ENCODE data around the gene C11orf98.
A peak's percentile ranks its signal among the peaks of the same experiment; 100 is the strongest.
"Not testable (repeated sequence)": the region's sequence is repeated elsewhere in the genome, so short reads cannot be mapped to it uniquely, and the experiment has no call there.

C11orf98 gene

DNA sequence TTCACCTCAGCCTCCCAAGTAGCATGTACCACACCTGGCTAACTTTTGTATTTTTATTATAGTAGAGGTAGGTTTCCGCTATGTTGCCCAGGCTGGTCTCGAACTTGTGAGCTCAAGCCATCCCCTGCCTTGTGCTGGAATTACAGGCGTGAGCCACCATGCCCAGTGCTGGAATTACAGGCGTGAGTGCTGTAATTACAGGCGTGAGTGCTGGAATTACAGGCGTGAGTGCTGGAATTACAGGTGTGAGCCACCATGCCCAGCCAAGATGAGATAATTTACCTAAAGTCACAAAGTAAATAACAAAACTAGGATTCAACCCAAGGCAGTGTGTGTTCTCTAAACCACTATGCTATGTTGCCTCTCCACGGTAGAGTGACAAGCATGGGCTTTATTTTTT is 17.5 kb upstream of the C11orf98 start:
- DNase-seq (ENCODE audit: low spot score) = no peak

DNA sequence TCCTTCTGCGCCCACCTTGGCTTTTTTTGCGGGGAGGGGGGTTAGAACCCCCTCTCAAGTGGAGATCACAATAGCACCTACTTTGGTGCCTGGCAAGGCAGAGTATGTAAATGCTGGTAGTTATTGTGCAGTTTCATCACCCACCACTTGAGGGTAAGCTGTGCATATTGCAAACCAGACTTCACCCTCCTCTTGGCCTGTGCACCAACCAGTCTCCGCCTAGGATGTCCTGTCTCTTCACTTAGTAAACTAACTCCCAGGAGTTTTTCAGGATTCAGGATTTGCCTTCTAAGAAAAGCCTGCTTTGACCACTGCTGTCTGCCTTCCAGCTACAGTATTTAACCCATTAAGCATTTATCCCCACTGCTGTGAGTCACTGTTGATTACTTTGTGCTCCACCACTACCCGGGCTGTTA is 15.8 kb upstream of the C11orf98 start:
- no peak for DNase-seq (ENCODE audit: low spot score)

DNA sequence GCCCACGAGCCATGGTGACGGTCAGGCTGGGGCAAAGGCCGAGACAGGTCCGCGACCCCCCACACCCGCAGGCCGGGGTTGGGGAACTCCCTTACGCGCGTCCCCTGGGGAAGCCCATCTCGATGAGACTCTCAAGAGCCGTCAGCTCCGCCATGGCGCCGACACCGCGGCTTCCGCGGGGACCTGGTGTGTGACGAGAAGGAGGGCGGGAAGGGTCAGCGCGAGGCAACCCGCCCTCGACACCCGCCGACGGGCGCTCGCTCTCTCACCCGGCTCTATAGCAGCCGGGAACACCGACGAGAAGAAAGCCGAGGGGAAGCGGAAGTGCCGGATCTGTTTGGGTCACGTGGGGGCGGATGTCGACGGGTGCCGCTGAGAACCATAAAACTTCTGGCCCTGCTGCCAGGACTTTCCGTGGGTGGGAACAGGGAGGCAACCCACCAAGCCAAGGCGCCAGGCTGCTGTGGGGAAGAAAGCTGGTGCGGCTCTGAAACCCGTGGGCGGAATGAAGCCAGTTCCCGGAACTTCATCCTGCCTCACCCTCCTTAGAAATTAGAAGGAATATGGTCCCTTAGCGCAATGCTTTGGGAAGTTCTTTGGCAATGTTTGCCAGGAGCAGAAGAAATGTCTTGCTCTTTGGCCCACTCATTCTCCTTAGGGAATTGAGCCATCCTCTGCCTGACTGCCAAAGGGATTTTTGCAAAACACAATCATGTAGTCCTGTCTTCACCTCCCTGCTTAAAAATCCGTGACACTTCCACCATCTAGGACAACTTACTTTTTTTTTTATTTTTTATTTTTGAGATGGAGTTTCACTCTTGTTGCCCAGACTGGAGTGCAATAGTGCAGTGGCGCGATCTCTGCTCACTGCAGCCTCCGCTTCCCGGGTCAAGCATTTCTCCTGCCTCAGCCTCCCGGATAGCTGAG is 14.0 kb upstream of the C11orf98 start, which contains the start of gene UBXN1:
TSS of gene UBXN1 (minus strand) at position 304 of the 927 bp plus-strand sequence. CDS start at position 154, 150 bp downstream.
- DNase-seq (ENCODE audit: low spot score) = peak; percentile 89

DNA sequence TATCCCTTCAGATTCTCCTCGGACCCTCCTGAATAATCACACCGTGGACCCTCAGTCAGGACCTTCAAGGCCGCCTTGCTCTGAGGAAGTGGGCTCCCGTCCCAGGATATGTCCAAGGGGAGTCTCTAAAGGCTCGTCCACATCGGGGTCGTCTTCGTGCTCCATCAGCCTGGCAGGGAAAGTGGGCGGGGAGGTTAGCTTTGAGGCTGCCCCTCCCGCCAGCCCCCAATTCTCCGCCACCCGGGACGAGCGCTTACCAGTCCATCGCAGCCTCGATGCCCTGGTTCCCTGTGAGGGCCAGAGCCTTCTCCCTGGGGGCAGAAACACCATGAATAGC is 13.4 kb upstream of the C11orf98 start:
- no peak for DNase-seq (ENCODE audit: low spot score)

DNA sequence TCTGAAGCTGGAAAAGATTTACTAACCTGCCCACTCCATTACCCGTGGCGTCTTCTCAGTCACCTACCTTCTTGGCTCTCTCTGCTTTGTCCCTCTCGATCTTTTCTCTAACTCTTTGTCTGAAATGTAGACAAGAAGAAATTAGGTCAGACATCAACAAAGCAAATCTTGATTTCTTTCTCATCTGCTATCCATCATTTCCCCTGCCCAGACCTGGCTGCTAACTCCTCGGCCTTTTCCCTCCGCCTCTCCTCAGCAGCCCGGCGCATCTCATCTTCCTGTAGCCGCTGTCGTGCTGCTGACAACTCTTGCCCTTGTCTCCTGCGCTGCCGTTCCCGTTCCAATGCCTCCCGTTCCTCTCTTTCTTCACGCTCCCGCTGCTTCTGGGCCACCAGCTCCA is 12.7 kb upstream of the C11orf98 start:
- DNase-seq (ENCODE audit: low spot score) = no peak

DNA sequence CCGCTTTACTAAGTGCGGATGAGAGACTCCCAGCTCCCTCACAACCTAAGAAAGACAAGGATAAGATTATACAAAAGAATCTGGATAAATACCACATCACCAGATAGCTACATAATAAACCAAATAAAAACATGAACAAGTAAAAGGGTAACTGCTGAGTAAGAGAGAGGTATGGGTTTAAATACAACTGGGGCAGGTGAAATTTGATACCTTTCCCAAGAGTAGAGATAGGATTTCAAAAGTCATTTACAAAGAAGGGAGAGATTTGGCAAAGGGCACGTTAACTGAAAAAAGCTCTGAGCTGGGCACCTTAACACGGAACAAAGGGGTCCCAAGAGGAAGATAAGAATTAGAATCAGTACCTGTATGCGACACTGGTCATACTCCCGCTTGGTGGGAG is 12.1 kb upstream of the C11orf98 start:
- DNase-seq (ENCODE audit: low spot score) = no peak

DNA sequence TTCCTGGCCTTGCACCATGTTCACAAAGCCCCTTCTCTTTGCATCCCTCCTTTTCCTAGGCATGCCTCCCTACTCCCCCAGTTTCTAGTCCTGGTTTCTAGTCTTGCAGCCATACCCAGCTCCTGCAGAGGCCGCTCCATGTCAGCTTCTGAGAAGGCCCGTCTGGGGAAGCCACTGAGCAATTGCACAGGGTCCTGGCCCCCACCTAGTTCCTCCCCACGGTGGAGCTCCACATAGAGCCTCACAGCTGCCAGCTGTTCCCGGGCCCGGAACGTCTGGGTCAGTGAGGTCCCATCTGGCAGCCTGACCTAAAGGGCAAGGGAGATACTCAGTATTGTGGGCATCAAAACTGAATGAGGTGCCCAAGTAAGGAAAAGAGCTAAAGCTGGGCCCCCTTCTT is 11.7 kb upstream of the C11orf98 start:
- no peak for DNase-seq (ENCODE audit: low spot score)

DNA sequence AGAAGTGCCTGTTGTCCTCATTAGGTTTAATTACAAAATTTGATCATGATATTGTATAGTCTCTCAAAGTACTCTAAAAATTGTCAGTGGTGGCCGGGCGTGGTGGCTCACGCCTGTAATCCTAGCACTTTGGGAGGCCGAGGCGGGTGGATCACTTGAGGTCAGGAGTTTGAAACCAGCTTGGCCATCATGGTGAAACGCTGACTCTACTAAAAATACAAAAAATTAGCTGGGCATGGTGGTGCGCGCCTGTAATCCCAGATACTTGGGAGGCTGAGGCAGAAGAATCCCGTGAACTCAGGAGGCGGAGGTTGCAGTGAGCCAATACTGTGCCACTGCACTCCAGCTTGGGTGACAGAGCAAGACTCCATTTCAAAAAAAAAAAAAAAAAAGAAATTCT is 10.4 kb upstream of the C11orf98 start:
- DNase-seq (ENCODE audit: low spot score) = not testable (repeated sequence)

DNA sequence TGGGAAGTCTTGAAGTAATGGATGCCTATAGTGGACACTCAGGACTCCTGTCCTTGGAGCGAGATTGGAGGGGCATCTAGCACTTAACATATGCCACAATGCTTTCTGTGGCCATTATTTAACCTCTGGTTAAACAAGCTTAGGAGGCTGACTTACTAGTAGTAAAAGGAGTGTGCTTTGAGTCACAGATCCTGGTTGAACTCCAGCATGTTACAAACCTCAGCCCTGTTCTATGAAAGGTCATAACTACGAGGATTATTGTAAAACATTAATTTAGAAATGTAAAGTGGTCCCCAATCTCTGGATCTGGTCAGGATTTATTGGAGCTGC is 8.2 kb upstream of the C11orf98 start:
- DNase-seq (ENCODE audit: low spot score) = no peak

DNA sequence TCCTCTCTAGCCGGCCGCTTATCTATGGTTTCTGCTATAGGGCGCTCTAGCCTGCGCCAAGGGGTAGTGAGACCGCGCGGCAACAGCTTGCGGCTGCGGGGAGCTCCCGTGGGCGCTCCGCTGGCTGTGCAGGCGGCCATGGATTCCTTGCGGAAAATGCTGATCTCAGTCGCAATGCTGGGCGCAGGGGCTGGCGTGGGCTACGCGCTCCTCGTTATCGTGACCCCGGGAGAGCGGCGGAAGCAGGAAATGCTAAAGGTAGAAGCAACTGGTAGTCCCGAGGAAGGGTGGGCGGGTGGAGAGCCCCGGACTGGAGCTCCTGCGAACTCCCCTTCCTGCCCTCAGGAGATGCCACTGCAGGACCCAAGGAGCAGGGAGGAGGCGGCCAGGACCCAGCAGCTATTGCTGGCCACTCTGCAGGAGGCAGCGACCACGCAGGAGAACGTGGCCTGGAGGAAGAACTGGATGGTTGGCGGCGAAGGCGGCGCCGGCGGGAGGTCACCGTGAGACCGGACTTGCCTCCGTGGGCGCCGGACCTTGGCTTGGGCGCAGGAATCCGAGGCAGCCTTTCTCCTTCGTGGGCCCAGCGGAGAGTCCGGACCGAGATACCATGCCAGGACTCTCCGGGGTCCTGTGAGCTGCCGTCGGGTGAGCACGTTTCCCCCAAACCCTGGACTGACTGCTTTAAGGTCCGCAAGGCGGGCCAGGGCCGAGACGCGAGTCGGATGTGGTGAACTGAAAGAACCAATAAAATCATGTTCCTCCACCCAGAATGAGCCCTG is 6.8 kb upstream of the C11orf98 start, which contains the start of the genes LBHD1 and UQCC3:
TSS of gene LBHD1 (minus strand) at position 660 of the 782 bp plus-strand sequence. CDS start 2,236 bp downstream, outside the sequence.
TSS of gene UQCC3 (plus strand) at position 66 of the 782 bp plus-strand sequence. CDS start at position 139, 73 bp downstream.
- DNase-seq (ENCODE audit: low spot score) = peak; percentile 89

DNA sequence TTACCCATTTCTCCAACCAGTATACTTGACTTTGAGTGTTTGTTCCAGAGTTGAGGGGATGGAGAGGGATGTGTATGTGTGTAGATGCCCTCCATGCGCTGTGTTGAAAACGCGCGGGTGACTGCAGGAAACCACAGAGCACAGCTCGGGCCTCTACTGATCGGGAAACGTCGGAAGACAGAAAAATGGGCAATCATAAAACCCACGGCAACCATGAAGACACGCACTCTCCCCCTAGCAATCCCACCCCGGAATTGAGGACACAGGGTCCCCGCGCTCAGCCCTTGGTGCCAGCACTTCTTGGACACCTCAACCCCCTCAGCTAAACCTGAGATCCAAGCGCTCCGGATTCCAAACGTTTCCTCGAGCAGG is 6.2 kb upstream of the C11orf98 start:
- no peak for DNase-seq (ENCODE audit: low spot score)

DNA sequence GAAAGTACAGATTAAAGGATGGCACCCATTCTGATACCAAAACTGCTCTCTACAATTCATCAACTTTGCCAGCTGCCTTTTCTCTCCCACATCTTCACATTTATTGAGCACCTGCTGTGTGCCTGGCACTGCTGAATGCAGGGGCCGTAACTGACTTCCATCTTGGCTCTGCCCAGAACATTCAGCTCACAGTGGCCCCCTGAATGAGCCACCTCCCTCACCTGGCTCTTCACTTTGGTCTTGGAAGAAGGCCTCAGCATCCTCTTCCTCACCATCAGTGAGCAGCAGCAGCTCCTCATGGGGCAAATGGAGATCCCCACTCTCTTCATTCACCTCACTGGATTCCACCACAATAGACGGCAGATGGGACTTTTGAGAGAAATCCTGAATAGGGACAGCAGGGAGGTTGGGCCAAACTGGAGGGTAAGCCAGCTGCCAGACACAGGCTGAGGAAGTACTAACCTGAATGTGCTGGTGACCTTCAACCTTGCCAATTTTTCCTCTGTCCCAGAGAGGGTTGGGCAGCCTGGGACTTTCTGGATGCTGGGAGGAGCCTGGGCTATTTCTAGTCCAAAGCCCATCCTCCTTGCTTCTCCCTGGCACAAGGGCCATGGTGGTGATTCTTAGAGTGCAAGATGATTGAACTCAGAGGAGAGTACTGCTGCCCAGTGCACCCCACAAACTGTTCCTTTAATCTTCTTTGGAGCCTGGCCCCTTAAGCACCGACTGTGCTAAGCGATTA is 4.6 kb upstream of the C11orf98 start:
- DNase-seq (ENCODE audit: low spot score) = no peak

DNA sequence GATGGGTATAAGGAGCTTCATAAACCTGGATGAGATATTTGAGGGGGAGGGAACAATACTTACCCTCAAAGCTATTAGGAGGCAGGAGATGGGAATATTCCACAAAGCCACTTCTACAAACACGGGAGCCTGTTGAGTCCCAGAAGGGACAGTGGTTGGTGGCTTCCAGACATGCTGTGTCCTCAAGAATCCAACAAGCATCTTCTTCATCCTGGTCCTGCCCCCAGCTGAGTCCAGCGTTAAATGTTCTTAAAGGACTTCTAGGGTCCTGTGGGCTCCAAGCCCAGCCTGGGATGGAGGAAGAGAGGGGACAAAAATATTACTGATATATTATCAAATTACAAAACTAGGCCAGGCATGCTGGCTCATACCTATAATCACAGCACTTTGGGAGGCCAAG is 2.5 kb upstream of the C11orf98 start:
- no peak for DNase-seq (ENCODE audit: low spot score)

DNA sequence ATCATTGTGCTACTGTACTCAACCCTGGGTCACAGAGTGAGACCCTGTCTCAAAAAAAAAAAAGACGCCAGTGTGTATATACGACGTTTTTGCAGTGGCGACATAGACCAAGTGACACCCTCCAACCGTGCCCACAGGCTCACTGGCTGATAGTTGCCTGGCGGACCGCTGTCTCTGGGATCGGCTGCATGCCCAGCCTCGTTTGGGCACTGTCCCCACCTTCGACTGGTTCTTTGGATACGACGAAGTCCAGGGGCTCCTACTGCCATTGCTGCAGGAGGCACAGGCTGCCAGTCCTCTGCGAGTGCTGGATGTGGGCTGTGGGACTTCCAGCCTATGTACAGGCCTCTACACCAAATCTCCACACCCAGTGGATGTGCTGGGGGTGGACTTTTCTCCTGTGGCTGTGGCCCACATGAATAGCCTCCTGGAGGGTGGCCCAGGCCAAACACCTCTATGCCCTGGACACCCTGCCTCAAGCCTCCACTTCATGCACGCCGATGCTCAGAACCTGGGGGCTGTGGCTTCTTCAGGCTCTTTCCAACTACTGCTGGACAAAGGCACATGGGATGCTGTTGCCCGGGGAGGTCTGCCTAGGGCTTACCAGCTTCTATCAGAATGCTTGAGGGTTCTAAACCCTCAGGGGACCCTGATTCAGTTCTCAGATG is 1.4 kb upstream of the C11orf98 start:
- no peak for DNase-seq (ENCODE audit: low spot score)

DNA sequence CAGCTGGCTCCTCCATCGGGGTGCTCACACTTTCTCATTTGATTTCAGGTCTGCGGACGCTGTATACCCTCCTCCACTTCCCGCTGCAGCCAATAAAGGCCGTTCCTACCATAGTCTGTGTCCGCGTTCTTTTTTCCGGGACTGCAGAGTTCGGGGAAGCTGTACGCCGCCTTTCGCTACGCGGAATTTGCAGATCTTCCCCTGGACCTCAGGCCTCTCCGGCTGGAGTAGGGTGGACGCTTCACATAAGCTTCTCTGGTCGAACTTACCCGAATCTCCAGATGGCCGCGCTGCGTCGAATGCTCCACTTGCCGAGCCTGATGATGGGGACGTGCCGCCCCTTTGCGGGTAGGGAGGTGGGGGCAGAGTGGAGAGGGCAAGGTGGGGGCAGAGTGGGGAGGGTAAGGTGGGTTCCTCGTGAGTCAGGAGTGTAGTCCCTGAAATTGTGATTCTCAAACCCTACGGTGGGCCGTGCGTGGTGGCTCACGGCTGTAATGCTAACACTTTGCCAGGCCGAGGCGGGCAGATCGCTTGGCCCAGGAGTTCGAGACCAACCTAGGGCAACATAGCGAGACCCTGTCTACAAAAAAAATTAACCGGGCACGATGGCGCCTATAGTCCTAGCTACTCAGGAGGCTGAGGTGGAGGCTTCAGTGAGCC is 719 bp upstream of the C11orf98 start:
- DNase-seq (ENCODE audit: low spot score) = peak; percentile 69

DNA sequence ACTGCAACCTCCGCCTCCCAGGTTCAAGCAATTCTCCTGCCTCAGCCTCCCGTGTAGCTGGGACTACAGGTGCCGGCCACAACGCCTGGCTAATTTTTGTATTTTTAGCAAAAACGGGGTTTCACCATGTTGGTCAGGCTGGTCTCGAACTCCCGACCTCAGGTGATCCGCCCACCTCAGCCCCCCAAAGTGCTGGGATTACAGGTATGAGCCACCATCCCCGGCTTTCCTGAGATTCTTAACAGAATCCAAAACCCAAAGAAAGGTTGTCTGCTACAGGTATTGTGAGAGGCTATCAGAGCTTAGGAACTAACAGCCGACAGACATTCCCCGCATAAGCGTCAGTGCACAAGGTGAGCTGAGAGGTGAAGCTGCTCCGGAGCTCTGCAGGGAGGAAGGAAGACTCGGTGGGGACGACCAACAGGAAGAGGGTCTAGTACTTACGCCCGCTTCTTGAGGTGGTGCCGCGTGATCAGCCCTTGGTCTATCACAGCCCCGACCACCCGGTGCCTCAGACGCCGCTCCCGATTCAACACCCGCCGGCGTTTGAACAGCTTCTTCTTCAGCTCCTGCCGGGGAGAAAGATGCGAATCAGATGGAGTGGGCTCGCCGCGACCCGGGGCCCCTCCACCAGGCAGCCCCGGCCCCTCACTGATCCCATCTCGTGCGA is 470 bp downstream of the C11orf98 start:
- DNase-seq (ENCODE audit: low spot score) = no peak

DNA sequence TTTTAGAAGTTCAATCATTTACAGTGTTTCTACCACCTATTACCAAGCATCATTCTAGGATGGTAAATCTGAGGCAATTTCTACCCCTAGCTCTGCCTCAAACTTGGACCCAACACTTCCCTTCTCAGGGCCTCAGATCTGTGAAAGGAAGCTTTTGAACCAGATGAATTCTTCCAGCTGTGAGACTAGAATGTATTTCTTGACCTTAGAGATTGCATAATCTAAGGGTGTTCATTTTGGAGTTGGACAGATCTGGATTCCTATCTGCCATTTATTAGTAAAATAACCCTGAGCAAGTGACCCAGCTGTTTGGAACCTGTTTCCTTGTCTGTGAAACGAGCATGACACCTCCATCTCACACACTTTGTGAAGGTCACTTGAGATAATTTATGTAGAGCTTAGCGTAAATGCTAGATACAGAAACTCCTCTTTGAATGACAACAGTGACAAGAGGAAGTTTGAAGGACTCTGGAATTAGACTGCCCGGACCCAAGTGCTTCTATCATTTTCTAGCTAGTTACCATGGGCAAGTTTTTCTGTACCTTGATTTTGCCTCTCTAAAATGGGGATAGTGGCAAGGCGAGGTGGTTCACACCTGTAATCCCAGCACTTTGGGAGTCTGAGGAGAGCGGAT is 8.1 kb downstream of the C11orf98 start:
- no peak for DNase-seq (ENCODE audit: low spot score)

DNA sequence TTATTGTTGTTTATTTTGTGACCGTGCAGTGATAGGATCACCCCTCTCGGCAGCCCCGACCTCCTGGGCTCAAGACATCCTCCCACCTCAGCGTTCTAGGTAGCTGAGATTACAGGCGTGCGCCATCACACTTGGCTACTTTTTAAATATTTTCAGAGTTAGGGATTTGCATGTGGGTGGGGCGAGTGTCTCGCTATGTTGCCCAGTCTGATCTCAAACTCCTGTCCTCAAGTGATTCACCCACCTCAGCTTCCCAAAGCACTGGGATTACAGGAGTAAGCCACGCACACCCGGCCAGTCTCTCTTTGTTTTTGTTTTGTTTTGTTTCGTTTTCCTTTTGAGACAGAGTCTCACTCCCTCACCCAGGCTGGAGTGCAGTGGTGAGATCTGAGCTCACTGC is 10.7 kb downstream of the C11orf98 start:
- DNase-seq (ENCODE audit: low spot score) = no peak

DNA sequence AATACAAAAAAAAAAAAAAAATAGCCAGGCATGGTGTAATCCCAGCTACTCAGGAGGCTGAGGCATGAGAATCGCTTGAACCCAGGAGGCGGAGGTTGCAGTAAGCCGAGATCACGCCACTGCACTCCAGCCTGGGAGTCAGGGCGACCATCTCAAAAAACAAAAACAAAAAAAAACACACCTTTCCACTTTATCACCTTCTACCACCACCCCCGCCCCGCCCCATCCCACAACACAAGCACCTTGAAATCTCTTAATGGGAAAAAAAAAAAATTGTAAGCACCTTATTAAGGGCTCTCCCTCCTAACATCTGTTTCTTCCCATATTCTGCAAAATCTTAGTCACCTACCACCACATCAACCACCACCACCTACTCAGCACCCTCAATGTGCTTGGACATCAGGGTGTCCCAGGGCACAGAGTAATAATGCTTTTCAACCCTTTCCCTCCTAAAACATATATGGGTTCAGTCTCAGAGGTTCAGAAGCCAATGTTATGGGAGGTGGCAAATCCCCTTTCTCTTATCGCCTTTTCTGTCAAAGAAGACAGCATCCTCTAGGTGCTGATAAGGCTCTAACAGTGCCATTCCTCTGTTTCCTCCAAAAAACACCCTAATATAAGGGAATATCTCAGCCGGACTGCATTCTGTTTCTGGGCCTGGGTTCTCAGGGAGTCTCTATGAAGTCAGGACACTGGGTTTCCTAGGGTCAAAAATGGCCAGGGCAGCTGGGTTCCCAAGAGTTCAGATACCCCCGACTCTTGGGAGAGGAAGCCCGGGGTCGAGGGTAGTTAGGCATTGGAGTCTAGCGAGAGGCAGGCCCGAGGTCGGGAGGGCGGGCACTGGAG is 12.6 kb downstream of the C11orf98 start:
- no peak for DNase-seq (ENCODE audit: low spot score)

All from ecto neural progenitor cell (in vitro differentiated cells).